Peyer's patch (tissue), 4 donors: Measurements from ENCODE around the gene SLF1. TPM values are rescaled to one million over a fixed set of nuclear protein-coding genes. Genes with fewer than 3 reads are reported as not detected.

ENCODE experiments used
- DNase-seq, 3 donors: peaks; one replicate each; pipeline ENCODE4 v3.0.0-alpha.2; 2017 to 2019
- H3K27ac ChIP-seq, 4 donors: fragments of 200-600 bp; sonication (generic); one replicate each; pipeline ENCODE4 v1.5.1; 2016 to 2019
- H3K27me3 ChIP-seq, 2 donors: fragments of 200-600 bp; sonication (generic); one replicate each; pipeline ENCODE4 v1.5.1; 2019
- H3K36me3 ChIP-seq, 3 donors: fragments of 200-600 bp; sonication (generic); one replicate each; pipeline ENCODE4 v1.5.1; 2016 to 2019
- H3K4me1 ChIP-seq, 4 donors: fragments of 200-600 bp; sonication (generic); one replicate each; pipeline ENCODE4 v1.5.1; 2016 to 2019
- H3K4me3 ChIP-seq, 4 donors: fragments of 200-600 bp; sonication (generic); 1 replicate in 3 of 4; 2 replicates in 1 of 4; pipeline ENCODE4 v1.5.1; 2016 to 2019; ENCODE audit warnings: mild to moderate bottlenecking in 1 of 4
- H3K9me3 ChIP-seq, 4 donors: fragments of 200-600 bp; sonication (generic); one replicate each; pipeline ENCODE4 v1.5.1; 2016 to 2019; ENCODE audit warnings: mild to moderate bottlenecking in 1 of 4
- CTCF ChIP-seq, 6 experiments: fragments of 450-650 bp in 4 of 6; fragments of 200-600 bp in 2 of 6; sonication (generic) in 1 of 6; IDR thresholded peaks; one replicate each; pipeline ENCODE4 v1.5.1; 2017 to 2019; ENCODE audit warnings: antibody characterized with exemption in 6 of 6, mild to moderate bottlenecking in 3 of 6, moderate library complexity in 1 of 6
- POLR2A ChIP-seq, 2 donors: fragments of 450-650 bp; IDR thresholded peaks; one replicate each; pipeline ENCODE4 v1.5.1; 2017; ENCODE audit warnings: antibody characterized with exemption in 2 of 2, mild to moderate bottlenecking in 2 of 2, moderate library complexity in 2 of 2
- total RNA-seq, 4 donors: library from RNA; depleted of rRNA; stranded (reverse); fragments of >200 nt; gene quantifications; one replicate each; pipeline ENCODE4 v1.1.0, GENCODE V29; 2016

Gene SLF1
- total RNA-seq, 4 donors from 2014 or later = 17.8 to 27.9 (median 24.6) TPM

- H3K36me3 ChIP-seq = no peaks in the 10 kb centered on the region
- DNase-seq = no peak
- H3K27me3 ChIP-seq = no peaks in the 10 kb centered on the region
- no peaks in the 10 kb centered on the region for H3K9me3 ChIP-seq
- no peak overlapping the region for H3K4me3 ChIP-seq
- TF ChIP-seq CTCF (IDR thresholded peaks at IDR 0.05) = no peak
- no peaks in the 10 kb centered on the region for H3K4me1 ChIP-seq
- H3K27ac ChIP-seq = no peak overlapping the region
These were observed 23.1 kb upstream of the SLF1 start for GRCh38 chr5:94595281-94595840.

DNA sequence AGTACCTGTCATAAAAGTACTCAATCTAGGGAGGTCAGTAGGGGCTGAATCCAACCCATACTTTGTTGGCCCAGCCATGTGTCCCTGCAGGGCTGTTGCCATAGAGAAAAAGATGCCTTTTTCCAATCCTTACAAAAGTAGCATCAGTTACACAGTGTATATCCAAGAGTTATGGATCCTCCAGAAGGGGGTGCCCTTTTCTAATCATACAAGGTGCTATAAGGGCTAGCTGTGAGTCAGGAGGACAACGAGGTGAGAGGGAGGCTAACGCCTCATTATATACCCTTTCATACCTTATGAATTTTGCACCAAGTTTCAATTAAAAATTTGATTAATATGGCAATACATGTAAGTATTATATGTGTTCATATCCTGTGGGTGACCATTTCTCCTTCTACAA lies 4.9 kb upstream of the SLF1 start:
- TF ChIP-seq CTCF (IDR thresholded peaks at IDR 0.05) (peak in 4 of 6 experiments; percentile 6 to 44 (median 34)), POLR2A (IDR thresholded peaks at IDR 0.05) (no peak)
- H3K36me3 ChIP-seq = no peaks in the 10 kb centered on the region
- no peaks in the 10 kb centered on the region for H3K27me3 ChIP-seq
- no peak for DNase-seq
- no peak overlapping the region for H3K4me3 ChIP-seq
- no peak overlapping the region for H3K27ac ChIP-seq
- H3K4me1 ChIP-seq = peaks cover 0 to 5% (median 0%) of the 10 kb centered on the region in 4 donors
- H3K9me3 ChIP-seq = no peaks in the 10 kb centered on the region

- Histone ChIP-seq H3K27me3 (no peaks in the 10 kb centered on the region), H3K27ac (no peak overlapping the region), H3K36me3 (no peaks in the 10 kb centered on the region), H3K9me3 (no peaks in the 10 kb centered on the region), H3K4me1 (peaks cover 0 to 8% (median 0%) of the 10 kb centered on the region in 4 donors), H3K4me3 (no peak overlapping the region)
- TF ChIP-seq CTCF (IDR thresholded peaks at IDR 0.05) = no peak
- TF ChIP-seq POLR2A (IDR thresholded peaks at IDR 0.05) = no peak
- DNase-seq = no peak
These were observed 4.2 kb upstream of the SLF1 start for GRCh38 chr5:94614156-94614805.

GRCh38 chr5:94615862-94616261 lies 2.6 kb upstream of the SLF1 start:
- TF ChIP-seq POLR2A (IDR thresholded peaks at IDR 0.05) = no peak
- no peak for TF ChIP-seq CTCF (IDR thresholded peaks at IDR 0.05)
- Histone ChIP-seq H3K9me3 (no peaks in the 10 kb centered on the region), H3K27me3 (no peaks in the 10 kb centered on the region), H3K27ac (no peak overlapping the region), H3K4me1 (peaks cover 0 to 17% (median 0%) of the 10 kb centered on the region in 4 donors), H3K4me3 (no peak overlapping the region), H3K36me3 (no peaks in the 10 kb centered on the region)
- DNase-seq = no peak

- peaks cover 0 to 17% (median 0%) of the 10 kb centered on the region in 4 donors for H3K4me1 ChIP-seq
- H3K9me3 ChIP-seq = no peaks in the 10 kb centered on the region
- peak overlapping the region; percentile 64 to 83 (median 78) for H3K4me3 ChIP-seq
- no peaks in the 10 kb centered on the region for H3K36me3 ChIP-seq
- H3K27me3 ChIP-seq = no peaks in the 10 kb centered on the region
- TF ChIP-seq CTCF (IDR thresholded peaks at IDR 0.05) (no peak), POLR2A (IDR thresholded peaks at IDR 0.05) (peak; percentile 90 to 91)
- peak overlapping the region; percentile 66 to 97 (median 83) for H3K27ac ChIP-seq
- peak; percentile 34 to 89 (median 88) for DNase-seq
These were observed 408 bp upstream of the SLF1 start for GRCh38 chr5:94618029-94618492.
